Activated T-cell treated with anti-CD3 and anti-CD28 coated beads, Interleukin-2, amount 50 U/mL, for 48 hours (primary cell): ENCODE results near the gene ASF1B.

Experiments used
- DNase-seq, 2 experiments: peaks; one replicate each; pipeline ENCODE4 v3.0.0-alpha.2; 2020

ASF1B gene

DNA sequence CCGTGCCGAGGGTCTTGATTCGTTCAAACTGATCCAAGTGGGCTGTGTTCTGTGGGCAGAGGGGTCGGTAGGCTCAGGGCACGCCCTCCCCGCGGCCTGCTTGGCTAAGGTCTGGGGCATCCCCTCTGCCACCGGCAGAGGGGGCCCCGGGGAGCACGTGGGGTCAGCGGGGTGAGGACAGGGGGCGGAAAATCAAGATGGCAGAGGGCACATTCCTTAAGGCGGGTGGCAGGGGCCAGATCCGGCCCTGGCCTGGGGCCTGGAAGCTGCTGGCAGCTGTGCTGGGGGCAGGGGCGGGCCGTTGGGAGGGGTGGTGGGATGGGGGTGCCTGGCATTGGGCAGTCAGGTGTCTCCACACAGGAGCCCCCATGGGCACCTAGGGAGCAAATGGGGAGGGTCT, 29.5 kb downstream of the ASF1B start:
- no peak for DNase-seq

DNA sequence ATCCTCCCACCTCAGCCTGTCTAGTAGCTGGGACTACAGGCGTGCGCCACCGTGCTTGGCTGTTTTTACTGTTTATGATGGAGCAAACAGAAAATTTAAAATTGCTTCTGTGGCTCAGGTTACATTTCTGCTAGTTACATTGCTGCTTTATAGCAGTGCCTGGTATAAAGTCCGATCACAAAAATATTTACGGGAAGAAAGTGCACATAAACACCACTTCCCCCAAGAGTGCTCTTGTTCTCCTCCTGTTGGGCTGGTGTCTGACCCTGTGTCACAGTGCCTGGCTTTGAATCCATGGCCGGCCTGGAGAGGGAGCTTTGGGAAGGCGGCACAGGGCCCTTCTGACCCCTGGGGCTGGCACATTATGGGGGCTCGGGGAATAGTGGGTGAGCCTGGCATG, 30.7 kb downstream of the ASF1B start:
- DNase-seq = no peak

DNA sequence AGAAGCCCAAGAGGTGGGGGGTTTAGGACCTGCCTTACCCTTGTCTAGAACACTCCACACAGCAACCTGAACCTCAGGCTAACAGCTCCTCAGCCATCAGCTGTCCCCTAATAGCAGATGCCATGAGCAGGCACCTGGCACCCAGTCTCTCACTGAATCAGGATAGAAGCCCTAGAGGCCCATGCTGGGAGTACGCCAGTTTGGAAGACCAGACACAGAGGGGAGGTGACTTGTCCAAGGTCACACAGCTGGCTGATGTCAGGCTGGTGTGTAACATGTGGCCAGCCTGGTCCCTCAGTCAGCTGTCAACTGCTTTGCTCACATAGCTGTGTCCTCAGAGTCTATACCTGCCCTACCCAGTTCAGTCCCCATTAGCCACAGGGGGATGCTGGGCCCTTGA, 33.1 kb downstream of the ASF1B start:
- no peak for DNase-seq

DNA sequence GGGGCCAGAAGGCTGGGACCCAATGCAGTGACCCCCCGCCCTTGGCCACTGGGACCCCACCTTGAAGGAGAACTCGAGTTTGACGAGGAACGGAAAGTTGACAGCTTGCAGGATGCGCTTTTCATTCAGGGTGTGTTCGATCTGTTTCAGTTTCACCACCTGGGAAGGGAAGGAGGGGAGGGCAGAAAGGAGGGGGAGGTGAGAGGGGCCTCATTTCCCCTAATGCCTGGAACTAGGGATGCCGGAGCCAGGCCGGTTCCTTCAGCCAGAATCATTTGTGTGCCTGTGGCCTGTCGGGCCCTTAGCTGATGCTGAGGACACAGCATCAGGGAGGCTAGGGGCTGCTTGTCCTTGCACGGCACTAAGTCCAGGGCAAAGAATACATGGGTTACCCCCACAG, 33.6 kb downstream of the ASF1B start:
- no peak for DNase-seq

DNA sequence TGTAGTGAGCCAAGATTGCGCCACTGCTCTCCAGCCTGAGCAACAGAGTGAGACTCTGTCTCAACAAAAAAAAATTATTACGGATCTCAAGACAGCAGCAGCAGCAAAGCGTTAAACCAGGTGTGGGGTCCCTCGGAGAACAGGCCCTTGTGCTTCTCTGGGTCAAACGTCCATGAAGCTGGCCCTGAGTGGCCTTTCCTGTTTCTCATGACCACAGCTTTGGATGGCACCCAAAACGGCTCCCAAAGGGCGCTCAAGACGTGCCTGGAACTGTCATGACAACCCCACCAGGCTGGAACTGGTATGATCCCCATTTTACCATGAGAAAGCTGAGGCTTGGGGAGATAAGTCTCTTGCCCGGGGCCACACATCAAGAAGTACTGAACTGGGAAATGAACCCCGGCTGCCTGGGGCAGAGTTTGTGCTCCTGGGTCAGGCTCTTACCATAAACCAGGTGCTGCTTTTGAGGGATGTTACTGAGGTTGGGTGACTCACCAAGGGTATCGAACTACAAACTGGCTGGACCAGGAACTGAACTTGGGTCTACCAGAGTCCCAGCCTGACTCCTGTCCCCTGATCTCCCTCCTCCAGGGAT, 34.2 kb downstream of the ASF1B start:
- DNase-seq = no peak

DNA sequence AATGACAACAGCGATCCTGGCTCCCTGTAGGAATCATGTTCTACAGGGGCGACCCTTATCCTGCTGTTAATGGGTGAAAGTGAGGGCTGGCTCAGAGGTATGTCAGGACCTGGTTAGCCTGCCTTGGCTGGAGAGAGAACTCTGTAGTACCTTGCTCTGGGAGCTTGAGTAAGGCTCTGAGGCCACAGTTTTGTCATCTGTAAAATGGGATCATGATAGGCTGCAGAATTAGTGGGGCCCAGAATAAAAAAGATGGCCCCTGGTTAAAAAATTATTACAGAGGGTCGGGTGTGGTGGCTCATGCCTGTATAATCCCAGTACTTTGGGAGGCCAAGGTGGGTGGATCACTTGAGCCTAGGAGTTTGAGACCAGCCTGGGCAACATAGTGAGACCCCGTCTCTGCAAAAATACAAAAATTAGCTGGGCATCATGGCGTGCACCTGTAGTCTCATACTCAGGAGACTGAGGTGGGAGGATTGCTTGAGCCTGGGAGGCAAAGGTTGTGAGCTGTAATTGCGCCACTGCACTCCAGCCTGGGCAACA, 35.3 kb downstream of the ASF1B start:
- DNase-seq = no peak

DNA sequence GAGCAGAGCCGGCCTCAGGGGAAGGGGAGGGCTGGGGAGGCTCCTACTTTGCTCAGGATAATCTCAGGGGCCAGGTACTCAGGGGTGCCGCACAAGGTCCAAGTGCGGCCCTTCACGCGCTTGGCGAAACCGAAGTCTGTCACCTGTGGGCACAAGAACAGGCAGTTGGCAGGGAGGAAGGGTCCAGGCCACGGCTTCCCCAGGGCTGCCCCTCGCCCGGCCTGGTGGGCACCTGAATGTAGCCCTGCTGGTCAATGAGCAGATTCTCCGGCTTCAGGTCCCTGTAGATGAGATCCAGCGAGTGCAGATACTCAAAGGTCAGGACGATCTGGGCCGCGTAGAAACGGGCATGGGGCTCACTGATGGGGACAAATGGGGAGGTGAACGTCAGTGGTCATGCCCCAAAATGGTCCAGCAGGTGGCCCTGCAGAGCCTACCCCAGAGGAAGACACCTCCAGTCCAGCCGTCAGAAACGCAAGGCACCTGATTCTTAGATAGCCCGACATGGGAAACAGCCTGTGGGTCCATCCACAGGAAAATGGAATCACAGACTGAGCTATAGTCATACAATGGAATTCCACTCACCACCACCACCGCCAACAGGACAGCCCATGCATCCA, 38.7 kb downstream of the ASF1B start:
- no peak for DNase-seq

DNA sequence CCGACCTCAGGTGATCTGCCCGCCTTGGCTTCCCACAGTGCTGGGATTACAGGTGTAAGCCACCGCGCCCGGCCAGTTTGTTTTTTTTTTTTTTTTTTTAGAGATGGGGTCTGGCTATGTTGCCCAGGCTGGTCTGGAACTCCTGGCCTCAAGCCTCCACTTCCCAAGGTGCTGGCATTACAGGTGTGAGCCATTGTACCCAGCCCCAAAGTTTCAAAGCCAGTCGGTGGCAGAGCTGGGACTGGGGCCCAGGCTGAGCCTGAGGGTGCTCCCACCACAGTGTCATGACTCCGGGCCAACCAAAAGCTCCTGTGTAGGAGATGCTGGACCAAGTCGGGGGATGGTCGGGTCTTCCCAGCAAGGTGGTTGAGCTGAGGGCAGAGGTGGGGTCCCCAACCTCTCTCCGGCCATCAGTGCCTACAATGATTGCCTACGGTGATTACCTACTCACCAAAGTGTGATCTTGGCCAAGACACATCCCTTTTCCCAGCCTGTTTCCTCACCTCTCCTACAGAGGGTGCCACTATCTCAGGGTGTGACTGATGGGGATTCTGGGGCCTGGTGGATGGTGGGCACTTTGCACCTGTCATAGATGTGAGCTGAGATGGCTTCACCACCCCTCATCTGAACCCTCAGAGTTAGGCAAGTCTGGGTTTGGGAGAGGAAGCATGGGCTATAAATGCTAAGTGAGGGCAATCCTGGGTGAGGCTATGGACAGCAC, 40.0 kb downstream of the ASF1B start:
- no peak for DNase-seq

DNA sequence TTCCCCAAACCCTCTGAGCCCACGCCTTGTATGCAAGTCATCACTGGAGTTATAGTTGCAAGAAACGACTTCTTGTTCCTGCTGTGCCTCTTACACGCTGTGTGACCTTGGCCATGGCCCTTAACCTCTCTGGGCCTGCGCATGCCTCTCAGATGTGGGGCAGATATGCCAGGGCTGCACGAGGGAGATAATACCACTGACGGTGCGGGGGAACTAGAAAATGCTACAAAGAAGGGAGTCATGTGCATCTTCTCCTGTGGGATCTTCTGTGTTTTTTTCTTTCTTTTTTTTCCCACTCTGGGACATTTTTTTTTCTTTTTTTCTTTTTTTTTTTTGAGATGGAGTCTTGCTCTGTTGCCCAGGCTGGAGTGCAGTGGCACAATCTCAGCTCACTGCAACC, 41.5 kb downstream of the ASF1B start:
- DNase-seq = no peak

DNA sequence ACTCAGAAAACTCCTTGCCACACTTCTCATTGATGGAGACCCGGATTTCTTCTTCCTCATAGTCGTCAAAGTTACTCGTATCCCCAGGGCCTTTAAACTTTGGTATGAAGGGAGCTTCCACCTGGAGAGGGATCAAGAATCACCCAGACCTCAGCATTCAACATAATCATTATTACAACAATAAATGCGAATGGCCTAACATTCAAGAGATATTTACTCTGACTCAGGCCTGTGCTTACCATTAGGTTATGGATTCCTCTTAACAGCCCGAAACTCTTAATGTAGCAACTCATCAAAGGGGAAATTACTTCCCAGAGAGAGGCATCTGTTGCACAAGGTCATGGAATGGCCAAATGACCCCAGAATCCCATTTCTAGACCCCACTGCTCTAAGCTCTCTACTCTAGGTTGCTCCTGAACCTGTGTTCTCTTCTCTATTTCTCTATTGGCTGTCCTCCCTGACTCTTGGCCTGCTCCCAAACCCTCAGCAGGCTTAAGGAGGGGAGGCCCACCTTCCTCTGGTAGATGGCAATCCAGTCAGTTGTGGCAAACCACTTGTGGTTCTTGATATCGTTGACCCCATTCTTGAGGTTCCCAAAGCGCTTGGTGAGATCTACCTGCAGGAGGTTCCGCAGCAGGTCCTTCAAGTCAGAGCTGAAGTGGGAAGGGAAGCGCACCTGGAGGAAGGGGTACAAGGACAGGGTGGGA, 43.1 kb downstream of the ASF1B start:
- no peak for DNase-seq

DNA sequence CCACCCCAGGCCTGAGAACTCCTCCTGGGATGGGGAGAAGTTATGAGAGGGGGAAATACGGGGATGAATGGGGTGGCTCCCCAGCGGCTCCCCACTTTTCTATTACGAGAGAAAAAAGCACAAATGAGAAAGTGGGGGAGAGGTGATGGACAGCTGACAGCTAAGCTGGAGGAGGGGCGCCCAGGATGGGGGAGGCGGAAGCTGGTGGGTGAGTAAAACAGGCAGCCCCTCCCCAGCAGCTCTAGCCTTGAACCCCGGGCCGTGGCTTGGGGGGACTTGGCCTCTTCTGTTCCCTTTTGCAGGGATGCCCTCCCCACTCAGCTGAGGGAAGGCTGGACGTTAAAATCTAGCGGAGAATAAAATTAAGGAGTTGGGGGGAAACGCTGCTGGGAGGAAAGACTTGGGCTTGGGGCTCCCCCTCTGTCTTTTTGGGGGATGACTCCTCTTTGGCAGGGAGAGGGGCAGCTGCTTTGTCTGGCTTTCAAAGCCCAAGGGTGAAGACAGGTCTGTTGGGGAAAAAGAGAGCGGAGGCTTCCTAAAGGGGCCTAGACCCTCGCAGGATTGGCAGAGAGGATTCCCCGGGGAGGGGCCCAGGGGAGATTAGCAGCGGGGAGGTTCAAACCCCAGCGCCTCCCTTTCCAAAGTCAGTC, 44.5 kb downstream of the ASF1B start:
- DNase-seq = no peak

DNA sequence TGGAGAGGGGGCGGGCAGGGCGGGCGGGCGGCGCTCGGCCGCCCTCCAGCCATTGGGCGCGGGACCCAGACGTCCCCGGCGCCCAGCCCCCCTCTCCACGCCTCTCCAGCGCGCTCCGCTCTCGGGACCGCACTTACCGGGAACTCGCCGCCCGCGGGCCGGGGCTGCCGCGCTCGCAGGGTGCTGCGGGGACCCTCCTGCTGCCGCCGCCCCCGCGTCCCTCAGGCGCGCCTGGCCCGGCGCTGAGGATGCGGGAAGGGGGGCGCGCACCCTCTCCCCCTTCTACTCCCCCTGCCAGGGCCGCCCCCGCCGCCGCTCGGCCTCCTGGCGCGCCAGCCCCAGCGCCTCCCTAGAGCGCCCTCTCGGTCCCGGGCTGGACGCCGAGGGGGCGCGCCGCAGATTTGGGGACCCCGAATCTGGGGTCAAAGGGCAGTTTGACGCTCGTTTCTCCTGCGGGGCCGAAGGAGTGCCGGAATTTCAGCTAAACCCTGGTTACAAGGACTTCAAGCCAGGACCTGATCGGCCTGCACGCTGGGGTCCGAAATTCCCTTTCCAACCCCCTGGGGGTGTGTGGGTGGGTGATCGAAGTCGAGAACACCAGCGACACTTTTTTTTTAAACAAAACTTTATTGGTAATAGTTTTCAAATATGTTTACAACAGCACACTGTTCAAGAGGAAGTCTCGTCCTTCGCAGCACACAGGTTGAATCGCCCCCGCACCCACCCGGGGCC, 45.1 kb downstream of the ASF1B start:
- peak; percentile 81 to 87 for DNase-seq

DNA sequence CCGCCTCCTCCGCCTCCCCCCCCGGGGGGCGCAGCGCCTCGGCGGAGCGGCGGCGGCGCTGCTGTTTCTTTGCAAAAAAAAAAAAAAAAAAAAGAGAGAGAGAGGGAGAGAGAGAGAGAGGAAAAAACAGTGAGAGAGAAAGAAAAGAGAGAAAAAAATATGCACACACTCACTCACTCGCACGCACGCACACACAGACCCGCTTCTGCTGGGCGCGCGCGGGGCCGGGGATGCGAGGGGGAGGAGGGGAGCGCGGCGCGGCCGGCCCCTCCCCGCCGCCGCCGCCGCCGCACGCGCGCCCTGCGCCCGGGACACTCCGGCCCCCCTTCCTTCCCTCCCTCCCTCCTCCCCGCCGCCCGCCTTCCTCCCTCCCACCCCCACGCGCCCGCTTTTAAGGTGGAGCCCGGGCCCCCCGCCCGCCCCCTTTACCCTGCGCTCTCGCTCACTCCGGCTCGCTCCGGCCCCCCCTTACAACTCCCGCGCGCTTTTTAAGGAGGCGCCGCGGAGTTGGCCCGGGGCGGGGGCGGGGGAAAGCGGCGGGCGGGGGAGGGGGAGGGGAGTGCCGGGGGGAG, 45.8 kb downstream of the ASF1B start, which contains the start of gene SAMD1:
Gene SAMD1, minus strand, starts transcription at position 243 of the 572 bp plus-strand sequence.
- peak in 1 of 2 experiments; percentile 83 for DNase-seq

DNA sequence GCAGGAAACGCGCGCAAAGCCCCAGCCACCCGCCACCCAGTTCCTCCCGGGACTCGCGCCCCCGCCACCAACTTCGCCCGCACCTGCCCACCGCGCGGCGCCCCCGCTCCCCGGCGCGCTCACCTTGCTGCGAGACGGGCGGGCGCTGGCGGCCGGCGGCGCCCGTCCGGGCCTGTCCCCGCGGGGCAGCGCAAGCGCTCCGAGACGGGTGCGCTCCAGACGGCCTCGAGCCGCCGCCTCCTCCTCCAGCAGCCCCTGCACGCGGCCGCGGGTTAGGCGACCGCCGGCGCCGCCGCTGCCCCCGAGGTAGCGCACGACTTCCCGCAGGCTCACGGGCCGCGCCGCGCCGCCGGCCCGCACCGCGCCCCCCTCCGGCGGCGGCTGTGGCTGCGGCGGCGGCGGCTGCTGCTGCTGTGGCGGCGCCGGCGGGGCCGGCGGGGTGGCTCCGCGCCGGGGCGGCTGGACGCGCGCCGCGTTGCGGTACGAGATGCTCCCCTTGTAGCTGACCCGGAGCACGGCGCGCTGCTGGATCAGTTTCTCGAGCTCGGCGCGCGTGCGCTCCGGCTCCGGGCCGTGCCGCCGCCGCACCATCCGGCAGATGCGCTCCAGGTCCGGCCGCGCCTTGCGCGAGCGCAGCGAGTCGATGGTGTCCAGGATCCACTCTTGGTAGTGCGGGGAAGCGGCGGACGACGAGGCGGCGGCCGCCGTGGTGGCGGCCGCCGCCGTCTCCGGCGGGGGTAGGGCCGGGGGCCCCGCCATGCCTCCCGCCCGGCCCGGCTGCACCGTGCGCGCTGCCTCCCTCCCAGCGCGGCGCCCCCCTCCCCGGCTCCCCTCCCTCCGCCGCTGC, 46.5 kb downstream of the ASF1B start:
- peak; percentile 69 to 73 for DNase-seq

DNA sequence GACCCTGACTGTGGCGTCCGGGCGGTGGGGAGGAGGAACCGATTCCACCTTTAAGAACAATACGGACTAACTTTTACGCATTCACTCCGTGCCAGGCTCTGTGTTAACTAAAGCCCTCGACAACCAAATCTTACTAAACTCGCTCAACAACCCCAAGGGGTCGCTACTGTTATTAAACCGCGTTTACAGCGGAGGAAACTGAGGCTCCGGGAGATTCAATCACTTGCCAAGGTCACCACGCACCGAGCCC, 47.1 kb downstream of the ASF1B start:
- DNase-seq = no peak

DNA sequence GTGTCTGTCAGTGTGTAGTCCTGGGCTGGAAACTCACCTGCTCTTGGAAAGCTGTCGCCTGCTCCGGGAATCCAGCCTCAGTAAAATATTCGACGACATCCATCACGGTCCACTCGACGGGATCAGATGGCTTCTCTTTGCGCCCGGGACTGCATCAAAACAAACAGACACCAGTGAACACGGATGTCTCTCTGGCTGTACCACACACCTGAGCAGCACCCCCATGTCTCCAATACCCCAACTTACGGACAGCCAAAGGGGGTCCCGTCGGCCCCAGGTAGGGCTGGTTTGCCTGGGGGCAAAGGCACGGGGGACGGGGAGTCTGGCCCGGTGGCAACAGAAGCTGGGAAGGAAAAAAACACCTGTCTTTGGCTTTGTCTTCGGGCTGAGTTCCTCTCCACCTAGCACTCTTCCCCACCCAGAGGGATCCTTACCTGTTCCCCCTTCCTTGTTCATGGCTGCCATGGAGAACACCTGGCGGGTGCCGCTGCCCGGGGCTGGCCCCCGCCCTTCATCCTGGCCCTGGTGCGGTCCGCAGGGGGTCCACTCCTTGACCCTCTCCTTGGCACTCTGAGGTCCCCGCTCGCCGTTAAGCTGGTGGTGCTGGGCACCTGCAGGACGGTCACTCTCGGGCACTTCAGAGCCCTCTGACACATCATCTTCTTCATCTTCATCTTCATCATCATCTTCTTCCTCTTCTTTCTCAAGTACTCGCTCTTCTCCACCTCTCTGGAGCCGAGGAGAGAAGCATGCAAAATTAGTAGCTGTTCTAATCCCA, 47.6 kb downstream of the ASF1B start:
- DNase-seq = no peak

DNA sequence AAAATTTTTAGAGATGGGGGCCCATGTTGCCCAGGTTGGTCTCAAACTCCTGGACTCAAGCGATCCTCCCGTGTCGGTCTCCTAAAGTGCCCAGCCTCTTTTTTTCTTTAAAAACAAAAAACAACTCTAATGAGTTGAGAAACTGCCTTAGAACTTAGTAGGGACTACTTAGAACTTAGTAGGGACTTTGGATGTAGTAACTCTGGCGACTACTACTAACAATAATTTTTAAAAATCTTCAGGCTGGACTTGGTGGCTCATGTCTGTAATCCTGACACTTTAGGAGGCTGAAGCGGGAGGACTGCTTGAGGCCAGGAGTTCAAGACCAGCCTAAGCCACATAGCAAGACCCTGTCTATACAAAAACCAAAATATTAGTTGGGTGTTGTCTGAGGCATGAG, 50.3 kb downstream of the ASF1B start:
- no peak for DNase-seq

DNA sequence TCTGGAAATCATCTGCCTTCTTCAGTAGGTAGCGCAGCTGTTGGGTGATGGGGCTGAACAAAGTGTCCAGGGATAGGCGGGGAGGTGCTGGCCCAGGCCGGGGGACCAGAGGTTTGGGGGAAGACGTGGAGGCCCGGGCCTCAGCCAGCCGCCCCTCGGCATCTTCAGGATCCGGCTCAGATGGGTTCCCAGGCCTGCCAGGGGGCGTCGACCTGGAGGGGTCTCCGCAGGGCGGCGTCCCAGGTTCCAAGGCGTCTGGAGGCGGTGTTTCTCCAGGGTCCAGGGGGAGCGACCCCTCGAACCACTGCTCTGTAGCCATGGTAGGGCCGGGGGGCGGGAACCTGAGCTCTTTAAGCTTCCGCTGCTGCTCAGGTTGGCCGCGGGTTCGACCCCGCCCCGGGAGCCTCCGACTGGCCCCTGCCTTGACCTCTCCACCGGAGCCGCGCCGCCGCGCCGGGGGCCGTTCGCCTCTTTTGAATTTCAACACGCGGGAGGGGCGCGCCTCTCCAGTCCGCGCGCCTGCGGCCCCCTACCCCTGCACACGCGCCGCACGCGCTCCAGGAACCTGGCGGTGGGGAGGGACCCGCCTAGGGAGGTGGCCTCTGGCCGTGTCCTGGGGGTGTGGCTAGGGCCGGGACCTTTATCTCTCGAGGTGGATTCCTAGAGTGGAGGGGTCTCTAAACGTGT, 50.9 kb downstream of the ASF1B start, which contains the start of gene C19orf67:
Gene C19orf67, minus strand, starts transcription at position 475 of the 687 bp plus-strand sequence. Its CDS starts 156 bp downstream, at position 319.
- no peak for DNase-seq

DNA sequence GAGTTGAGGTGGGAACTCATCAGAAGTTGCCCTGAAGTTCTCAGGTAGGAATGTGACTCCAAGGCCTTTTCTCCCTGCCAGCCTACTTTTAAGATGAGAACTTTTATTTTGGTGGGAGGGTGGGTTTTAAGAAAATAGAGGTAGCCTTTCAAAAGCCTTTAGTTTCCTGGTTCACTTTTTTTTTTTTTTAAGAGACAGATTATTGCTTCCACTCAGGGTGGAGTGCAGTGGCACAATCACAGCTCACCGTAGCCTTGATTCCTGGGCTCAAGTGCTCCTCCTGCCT, 53.8 kb downstream of the ASF1B start:
- no peak for DNase-seq
